ENCODE results near the gene NKD1.

Gene NKD1

DNA sequence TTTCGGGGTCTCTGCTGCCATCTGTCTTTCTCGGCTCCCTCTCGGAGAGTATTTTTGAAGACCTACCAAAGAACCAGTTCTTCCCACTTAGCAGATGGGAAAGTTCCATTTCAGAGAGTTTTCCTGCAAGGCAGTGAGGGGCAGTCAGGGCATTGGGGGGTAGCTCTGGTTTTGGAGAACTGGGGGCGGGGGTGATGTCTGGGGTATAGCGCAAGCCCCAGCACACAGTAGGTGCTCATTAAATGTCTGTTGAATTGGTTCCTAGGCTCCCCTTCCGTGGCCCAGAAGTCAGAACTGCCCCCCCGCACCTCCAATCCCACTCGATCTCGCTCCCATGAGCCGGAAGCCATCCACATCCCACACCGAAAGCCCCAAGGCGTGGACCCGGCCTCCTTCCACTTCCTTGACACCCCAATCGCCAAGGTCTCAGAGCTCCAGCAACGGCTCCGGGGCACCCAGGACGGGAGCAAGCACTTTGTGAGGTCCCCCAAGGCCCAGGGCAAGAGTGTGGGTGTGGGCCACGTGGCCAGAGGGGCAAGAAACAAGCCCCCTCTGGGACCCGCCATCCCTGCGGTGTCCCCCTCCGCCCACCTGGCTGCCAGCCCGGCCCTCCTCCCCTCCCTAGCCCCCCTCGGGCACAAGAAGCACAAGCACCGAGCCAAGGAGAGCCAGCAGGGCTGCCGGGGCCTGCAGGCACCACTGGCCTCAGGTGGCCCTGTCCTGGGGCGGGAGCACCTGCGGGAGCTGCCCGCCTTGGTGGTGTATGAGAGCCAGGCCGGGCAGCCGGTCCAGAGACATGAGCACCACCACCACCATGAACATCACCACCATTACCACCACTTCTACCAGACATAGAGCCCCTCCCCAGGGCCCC, 85.0 kb downstream of the NKD1 start:
- no peak for DNase-seq

- DNase-seq = no peak
Observed at GRCh38 chr16:50634090-50634489, 85.9 kb downstream of the NKD1 start.

GRCh38 chr16:50634947-50635346, 86.8 kb downstream of the NKD1 start:
- no peak for DNase-seq

GRCh38 chr16:50635505-50636392, 87.6 kb downstream of the NKD1 start:
- no peak for DNase-seq

DNA sequence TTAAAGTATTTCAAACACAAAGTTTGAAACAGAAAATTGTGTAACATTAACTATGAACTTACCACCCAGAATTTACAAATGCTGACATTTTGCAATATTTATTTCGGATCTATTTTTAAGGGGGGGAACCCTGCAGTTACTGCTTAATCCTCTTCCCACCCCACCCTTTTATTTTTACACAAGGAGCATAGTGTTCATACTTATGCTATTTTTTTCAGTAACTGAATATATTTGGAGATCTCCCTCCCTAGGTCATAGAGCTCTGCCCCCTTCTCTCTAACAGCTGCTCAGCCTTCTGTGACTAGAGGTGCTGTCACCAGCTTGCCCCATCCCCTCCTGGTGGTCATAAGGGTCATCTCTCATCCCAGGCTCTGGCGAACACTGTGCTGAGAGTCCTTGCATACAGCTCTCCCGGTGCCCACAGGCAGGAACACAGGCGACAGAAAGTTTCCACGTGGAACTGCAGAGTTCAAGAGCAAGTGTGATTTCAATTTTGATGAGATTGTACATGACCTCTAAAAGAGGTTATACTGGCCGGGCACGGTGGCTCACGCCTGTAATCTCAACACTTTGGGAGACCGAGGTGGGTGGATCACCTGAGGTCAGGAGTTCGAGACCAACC, 88.7 kb downstream of the NKD1 start:
- no peak for DNase-seq

DNA sequence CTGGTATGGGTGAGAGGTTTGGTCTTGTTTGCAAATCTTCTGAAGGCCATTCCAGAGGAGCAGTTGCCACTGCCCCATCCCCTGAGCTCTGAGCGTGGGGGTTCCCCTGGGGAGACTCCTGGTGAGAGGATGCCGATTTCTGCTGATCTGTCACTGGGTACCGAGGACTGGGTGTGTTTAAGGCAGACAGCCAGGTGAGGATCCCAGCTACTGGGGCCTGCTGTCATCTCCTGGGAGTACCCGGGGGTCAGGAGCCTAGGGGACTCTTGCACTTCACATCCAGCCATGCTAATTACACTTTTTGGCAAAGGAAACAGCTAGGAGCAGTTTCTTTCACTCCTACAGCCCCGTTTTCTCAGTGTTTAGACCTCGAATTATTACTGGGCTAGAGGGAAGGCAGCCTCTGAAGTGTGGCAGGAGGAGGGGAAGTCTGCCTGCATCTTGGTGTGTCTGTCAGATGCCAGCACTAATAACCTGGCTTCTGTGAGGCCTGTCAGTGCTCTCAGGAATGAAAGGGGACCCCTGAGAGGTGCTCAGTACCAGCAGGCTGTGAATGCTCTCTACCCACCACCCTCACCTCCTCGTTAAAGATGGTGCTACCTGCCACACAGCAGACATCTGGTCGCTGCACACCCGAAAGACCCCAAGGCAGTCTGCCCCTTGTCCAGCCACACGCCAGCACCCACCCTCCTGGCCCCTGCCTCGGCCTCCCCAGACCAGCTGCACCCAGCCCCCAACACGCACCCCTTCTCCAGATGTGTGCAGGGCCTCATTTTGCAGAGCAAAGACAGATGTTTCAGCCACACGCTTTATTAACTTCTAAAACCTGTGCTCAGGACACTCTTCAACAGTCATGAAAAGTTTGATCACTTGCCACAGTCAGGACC, 89.8 kb downstream of the NKD1 start:
- no peak for DNase-seq

- DNase-seq = no peak
Observed at GRCh38 chr16:50638816-50639670, 90.8 kb downstream of the NKD1 start.

GRCh38 chr16:50640391-50640790, 92.2 kb downstream of the NKD1 start:
- no peak for DNase-seq

DNA sequence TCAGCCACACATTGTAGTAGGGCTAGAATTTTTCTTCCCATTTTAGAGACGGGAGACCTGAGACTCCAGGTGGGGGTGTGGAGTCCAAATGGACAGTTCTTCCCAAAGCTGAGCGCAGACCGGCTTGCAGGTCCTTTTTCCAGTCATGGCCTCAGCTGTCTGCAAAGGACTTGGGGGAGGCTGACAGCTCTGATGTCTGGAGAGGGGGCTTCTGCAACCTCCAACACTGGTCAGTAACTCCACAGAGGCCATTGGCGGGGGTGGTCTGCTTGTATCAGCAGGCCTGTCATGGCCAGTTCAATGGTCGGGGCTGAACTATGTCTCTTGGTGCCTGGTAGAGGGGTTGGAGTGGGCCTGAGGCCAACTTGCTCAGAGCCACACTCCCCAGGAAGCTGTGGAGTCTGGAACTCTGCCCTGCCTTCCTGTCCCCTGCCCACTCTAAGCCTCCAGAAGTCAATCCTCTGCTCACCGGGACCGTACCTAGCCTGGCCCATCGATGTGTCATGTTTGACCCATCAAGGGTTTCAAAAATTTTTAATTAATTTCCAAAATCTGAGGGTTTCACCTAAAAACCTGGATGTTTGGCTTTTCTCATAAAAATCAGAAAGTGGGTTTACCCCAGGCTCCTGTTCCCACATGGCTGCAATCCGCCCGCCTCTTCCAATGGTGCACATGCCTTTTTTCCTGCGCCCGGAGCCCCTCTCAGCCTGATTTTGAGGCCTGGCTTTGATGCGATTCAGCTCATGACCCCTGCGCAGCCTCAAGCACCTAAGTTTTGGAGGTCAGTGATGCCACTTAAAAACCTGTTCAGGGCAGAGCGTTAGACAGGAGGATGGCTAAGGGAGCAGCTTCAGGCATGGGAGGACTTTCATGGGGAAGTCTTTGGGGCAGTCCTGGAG, 93.0 kb downstream of the NKD1 start:
- DNase-seq = no peak

DNA sequence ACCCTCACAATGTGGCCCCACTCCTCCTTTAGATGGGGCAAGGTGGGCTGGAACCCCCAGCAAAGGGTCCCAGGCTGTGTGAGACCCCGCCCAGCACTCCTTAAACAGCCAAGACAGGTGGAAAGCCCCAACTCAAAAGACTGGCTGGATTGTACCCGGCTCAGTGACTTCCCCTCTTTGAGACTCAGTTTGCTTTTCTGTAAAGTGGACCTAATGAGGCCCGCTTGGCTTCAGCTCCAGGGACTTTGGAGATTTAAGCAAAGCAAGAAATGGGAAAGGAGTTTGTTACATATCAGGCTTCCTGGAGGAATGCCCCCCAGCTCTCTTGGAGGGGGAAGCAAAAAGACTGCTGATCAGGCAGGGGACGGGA, 93.6 kb downstream of the NKD1 start:
- no peak for DNase-seq

GRCh38 chr16:50642349-50642748, 94.2 kb downstream of the NKD1 start:
- DNase-seq = no peak

DNA sequence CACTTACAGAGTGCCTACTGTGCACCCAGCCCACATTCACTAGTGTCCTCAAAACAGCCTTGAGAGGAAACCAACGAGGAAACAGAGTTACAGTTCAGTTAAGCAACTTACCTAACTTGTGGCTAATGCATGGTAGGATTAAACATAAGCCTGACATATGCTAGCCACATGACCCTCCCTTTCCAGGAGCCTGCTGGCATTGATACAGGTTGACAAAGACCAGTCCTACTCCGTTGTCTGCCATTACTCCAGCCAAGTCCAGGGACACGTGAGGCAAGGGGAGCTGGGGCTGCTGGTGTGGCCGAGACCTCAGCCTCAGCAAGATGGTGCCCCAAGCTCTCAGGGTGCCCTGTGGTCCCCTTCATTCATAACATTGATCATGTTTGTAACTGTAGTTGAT, 95.0 kb downstream of the NKD1 start:
- DNase-seq = no peak

DNA sequence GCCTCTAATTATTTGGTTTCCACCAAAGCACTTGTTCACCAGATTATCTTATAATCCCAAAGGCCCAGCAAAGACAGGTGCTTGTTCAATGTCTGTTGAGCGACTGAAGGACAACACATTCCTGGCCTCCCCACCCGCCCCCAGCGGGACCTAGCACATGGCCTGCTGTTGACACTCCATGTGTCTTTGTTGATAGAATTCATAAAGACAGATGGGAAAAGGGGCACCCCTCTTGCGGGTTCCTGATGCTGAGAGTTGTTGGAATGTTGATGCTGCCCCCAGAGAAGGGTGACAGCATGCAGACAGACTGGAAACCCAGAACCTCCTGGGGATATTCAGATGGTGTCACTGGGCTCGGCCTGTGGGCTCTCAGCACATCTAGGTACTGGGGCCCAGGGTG, 96.0 kb downstream of the NKD1 start:
- no peak for DNase-seq

GRCh38 chr16:50644729-50645128, 96.5 kb downstream of the NKD1 start:
- no peak for DNase-seq

DNA sequence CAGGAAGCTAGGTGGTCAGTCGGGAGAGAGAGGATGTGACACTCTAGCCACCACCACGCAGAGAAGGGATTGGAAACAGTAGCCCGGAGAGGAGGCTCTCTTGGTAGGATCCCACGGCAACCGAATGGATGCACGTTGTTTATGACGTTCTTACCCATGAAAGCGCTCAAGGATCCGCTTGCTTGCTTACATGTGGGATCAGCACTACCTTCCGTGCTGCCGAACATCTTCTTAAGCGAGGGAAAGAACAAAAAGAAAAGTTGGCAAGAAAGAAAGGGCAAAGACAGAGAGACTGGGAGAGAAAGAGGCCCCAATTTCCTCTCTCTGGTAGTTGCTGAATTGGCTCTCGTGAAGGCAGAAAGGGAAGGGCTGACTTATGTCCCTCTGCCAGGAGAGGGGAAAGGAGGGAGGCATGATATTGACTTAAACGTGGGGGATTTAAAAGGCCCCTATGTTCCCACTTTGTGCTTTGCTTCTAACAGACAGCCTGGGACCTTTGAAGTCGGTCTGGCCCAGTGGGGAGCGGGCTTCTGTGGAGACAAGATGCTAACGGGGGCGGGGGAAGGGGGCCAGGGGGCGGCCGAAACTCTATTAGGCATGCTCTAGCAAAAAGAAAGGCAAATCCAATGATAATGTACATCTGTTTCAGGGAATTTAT, 97.5 kb downstream of the NKD1 start:
- no peak for DNase-seq

- no peak for DNase-seq
Observed at GRCh38 chr16:50646345-50646744, 98.1 kb downstream of the NKD1 start.

DNA sequence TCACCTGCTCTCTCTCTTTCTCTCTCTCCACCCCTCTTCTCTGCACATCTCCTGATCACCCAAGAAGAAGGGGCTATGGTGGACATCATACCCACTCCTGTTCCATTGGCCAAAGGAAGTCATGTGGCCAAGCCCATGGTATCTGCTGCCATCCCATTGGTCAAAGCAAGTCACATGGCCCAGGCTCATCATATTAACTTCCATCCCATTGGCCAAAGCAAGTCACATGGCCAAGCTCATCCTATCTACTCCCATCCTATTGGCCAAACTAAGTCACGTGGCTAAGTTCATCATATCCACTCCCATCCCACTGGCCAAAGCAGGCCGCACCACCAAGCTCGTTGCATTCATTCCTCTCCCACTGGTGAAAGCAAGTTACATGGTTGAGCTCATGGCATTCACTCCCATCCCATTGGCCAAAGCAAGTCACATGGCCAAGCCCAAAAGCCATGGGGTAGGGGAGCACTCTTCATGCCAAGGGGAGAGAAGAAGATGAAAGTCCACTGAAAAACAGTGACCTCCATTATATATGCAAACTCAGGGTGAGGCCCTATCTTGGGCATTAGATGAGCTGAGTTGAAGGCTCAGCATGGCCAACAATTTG, 103.7 kb downstream of the NKD1 start:
- DNase-seq = no peak

GRCh38 chr16:50652836-50653425, 104.7 kb downstream of the NKD1 start:
- DNase-seq = no peak

Measured in KG1 (cell line).